Raji (cell line): ENCODE measurements around the gene LRRC39.

Experiments
- POLR2A ChIP-seq: IDR thresholded peaks from 2 replicates; pipeline ENCODE4 v1.6.1; 2011; ENCODE audit warnings: low read depth, low read length, control low read depth; ENCODE audit not compliant: insufficient read depth

Gene LRRC39

DNA sequence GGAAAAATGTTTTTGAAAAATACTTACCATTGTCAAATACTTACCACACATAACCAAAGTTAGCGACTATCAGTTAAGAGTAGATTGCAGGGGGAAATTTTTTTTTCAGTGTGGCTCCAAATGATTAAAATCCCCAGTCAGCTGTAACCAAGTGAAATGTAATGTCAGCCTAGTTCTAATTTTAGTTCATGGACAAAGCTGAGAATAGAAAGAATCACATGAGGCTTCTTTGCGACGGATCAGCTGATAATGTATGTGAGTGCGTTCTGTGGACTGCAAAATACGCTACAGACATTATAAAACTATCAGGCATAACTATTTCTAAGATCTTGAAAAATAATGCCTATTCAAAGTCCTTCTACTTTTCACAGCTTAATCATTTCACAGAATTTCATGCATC lies at the start of gene LRRC39:
Gene LRRC39, minus strand, starts transcription at position 166 of the 400 bp plus-strand sequence. CDS start 9,740 bp downstream, outside the sequence.
- TF ChIP-seq POLR2A, result no peak

DNA sequence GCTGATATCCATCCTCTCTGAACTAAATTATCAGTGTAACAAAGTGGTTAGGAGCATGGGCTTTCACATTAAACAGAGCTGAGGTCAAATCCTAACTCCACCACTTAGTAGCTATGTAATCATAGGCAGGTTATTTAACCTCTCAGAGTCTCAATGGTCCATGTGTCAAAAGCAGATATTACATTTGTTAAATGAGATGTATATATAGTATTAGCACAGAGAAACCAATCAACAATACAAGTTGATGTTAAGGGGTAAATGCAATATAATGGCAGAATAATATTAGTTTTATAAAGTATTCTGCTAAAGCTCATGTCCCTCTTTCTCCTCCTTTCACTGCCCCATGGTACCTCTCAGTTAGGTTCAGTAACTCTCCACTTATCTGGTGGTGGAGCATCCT lies 44.4 kb upstream of the LRRC39 start:
- TF ChIP-seq POLR2A, result no peak

- no peak for TF ChIP-seq POLR2A
Observed at GRCh38 chr1:100219883-100220282, 41.8 kb upstream of the LRRC39 start.

DNA sequence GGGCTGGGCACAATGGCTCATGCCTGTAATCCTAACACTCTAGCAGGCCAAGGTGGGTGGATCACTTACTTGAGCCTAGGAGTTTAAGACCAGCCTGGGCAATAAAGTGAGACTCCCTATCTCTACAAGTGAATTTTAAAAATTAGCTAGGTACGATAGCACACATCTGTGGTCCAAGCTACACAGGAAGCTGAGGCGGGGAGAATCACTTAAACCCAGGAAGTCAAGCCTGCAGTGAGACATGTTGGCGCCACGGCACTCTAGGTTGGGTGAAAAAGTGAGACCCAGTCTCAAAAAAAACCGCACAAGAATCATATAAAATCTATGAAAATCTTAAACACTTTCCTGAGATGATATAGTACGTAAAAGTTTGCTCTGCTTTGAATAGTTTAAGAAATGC lies 41.4 kb upstream of the LRRC39 start:
- no peak for TF ChIP-seq POLR2A

GRCh38 chr1:100217834-100218233 lies 39.8 kb upstream of the LRRC39 start:
- TF ChIP-seq POLR2A, result no peak

GRCh38 chr1:100215101-100215500 lies 37.0 kb upstream of the LRRC39 start:
- no peak for TF ChIP-seq POLR2A

DNA sequence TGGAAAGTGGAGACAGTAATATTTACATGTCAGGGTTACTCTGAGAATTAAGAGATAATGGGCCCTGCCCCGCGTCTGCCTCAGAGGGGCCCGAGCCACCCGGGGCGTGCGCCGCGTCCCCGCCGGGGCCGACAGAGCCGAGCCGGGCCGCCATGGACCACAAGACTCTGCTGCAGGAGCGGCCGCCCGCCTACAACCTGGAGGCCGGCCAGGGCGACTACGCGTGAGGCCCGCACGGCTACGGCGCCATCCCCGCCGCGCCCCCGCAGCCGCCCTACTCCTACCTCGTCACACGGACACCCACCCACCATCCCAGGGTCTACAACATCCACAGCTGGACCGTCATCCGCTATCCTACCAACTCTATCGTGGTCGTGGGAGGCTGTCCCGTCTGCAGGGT lies 35.1 kb upstream of the LRRC39 start:
- no peak for TF ChIP-seq POLR2A

GRCh38 chr1:100206301-100206700 lies 28.2 kb upstream of the LRRC39 start:
- no peak for TF ChIP-seq POLR2A

DNA sequence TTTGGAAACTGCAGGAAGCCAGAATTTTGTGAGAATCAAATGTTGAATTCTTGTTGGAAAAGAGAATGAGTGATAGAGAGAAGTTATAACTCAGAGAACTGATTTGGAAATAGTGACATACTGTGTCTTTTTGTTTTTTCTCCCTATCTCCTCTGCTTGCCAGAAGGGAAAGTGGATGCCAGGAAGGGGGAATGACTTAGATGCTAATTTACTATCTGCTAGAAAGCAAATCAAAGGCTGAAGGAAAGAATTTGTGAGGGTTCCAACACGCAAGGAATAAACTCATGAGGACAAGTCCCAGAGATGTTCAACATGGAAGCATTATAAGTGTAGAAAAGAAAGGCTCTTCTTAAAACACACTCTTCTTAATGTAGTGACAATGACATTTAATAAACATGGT lies 20.5 kb upstream of the LRRC39 start:
- TF ChIP-seq POLR2A, result no peak

DNA sequence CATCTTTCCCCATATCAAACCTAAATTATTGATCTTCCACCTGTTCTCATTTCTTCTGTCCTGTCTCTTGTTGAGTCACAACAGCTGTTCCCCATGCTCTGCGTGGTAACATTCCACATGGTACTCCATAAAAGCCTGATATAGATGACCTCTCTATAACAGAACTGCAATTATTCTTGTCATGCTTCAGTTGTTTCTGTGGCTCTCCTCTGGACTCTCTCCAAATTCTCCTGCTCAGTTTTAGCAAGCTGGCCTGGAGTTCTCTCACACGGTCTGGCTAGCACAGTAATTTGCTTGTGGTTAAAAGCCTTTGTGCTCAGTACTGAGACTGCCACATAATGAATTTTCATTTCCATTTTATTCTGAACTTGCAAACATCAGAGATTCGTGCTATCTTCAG lies 10.6 kb upstream of the LRRC39 start:
- TF ChIP-seq POLR2A, result no peak

DNA sequence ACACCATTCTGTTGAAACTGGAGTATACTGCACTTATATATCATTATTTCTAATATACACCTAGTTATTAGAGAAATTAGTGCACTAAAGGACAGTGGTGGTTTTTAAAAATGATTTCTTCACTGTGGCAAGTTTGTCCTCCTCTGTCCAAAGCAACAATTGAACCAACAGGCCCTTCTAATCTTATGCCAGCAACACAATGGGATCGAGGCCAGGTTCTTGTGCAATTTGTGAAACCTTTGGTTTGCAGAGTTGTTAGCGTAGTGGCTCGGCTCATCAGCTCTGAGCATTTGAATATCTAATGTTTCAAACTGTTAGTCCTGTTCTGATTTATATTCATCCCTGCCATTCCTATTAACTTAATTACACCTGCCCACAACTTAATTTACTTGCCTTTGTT lies 9.9 kb upstream of the LRRC39 start:
- TF ChIP-seq POLR2A, result no peak

- no peak for TF ChIP-seq POLR2A
Observed at GRCh38 chr1:100184536-100184935, 6.5 kb upstream of the LRRC39 start.

GRCh38 chr1:100183370-100183769 lies 5.3 kb upstream of the LRRC39 start:
- no peak for TF ChIP-seq POLR2A

DNA sequence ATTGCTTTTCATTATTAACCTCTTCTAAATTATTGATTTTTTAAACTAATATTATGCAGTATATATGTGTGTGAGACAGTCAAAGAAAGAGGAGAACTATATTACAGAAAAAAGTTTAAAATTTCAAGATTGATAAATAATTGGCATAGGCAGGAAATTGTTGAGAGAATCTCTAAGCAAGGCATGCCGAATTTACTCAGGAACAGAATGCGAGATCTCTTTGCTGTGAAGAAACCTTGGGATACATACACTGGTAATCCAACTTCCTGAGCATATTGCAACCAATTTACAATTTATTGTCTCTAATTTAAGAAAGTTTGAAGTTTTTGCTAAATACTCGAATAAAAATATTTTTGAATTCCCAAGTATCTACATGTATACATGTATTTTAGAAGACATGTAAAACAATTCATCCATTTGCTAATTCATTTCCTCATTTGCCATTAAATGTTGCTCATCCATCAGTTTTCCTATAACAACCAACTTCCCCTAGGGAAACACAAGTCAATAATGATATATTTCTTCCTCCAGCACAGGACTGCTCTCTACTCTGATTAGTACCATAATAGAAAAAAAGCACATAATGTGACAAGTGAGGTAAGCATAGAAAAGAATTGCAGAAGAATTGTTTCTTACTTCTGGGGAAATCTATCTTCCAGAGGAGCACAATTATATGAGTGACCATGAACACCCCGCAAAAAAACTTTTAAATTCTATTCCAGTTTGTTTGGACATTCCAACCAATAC lies 588 bp downstream of the LRRC39 start:
- no peak for TF ChIP-seq POLR2A

GRCh38 chr1:100168051-100168450 lies 10.0 kb downstream of the LRRC39 start:
- TF ChIP-seq POLR2A, result no peak

DNA sequence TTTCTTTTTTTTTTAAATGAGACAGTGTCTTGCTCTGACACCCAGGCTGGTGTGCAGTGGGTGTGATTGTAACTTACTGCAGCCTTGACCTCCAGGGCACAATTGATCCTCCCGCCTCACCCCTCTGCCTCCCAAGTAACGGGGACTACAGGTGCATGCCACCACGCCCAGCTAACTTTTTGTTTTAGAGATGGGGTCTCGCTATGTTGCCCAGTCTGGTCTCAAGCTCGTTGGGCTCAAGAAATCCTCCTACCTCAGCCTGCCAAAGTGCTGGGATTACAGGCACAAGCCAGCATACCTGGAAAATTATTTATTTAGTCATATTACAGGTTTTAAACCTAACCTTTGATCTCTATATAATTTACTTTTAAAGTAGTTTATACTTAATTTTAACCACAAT lies 13.4 kb downstream of the LRRC39 start:
- TF ChIP-seq POLR2A, result no peak

DNA sequence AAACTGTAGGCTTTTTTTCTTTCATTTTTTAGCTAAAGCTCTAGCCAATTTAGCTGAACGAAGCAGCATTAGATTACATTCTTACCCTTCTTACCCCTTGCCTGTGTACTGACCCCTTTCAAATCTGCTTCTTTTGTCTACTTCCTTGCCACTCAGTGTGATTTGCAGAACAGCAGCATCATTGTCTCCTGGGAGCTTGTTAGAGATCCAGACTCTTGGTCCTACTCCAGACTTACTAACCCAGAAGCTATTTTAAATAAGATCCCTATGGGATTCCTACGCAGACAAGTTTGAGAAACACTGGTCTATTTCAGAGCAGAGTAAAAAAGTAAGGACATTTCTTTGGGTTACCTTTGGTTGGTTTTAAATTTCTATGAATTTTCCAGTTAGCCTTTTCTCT lies 13.8 kb downstream of the LRRC39 start:
- TF ChIP-seq POLR2A, result no peak
